GM10266 (cell line): ENCODE measurements around the gene BPNT1.

Experiments
- DNase-seq: peaks from one replicate; pipeline ENCODE4 v3.0.0; 2012; ENCODE audit errors: extremely low spot score
- TF ChIP-seq, protein P1 (sequence below): IDR thresholded peaks from 2 replicates; pipeline ENCODE4 v1.5.1; 2012; ENCODE audit warnings: mild to moderate bottlenecking, low read depth; ENCODE audit not compliant: control insufficient read depth, insufficient read depth; ENCODE audit errors: missing control alignments

BPNT1 gene

DNA sequence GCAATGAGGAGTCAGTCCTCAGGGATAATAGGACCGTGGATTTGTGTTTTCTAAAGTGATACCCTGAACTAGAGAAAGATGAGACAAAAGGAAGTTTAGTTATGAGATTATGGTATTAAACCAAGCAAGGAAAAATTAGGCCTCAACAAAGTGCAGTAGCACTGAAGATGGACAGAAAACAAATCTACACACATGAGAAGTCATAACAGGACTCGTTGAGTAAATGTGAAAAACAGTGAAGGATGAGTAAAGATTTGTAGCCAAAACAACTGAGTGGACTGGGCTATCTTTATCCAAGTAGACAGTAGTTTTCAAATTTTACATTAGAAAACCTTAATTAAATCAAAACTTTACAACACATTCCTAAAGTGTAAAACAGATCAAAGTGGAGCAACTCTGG is 58.3 kb downstream of the BPNT1 start:
- TF ChIP-seq, protein P1, sequence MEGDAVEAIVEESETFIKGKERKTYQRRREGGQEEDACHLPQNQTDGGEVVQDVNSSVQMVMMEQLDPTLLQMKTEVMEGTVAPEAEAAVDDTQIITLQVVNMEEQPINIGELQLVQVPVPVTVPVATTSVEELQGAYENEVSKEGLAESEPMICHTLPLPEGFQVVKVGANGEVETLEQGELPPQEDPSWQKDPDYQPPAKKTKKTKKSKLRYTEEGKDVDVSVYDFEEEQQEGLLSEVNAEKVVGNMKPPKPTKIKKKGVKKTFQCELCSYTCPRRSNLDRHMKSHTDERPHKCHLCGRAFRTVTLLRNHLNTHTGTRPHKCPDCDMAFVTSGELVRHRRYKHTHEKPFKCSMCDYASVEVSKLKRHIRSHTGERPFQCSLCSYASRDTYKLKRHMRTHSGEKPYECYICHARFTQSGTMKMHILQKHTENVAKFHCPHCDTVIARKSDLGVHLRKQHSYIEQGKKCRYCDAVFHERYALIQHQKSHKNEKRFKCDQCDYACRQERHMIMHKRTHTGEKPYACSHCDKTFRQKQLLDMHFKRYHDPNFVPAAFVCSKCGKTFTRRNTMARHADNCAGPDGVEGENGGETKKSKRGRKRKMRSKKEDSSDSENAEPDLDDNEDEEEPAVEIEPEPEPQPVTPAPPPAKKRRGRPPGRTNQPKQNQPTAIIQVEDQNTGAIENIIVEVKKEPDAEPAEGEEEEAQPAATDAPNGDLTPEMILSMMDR, result no peak
- DNase-seq, result no peak

DNA sequence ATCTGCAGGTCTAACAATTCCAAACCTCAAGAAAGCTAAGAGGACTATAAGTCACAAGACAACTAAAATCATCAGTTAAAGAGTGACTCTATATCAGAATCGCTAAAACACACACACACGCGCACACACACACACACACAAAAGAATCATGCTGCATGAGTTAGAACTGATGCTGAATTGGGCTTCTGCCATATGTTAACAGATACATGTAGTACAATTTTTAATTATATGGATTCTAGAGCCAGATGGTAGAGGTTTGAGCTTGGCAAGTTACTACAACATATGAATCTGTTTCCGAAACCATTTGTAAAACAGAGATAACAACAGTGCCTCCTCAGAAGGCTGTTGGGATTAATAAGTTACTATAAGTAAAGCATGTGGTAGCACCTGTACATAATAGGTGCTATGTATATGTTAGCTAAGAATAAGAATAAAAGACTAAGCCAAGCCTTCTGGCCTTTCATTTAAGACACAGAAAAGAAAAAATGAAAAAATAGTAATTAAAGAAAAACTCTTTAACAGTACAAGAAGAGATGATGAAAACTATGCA is 61.2 kb downstream of the BPNT1 start:
- TF ChIP-seq, protein P1, result no peak
- DNase-seq, result no peak

DNA sequence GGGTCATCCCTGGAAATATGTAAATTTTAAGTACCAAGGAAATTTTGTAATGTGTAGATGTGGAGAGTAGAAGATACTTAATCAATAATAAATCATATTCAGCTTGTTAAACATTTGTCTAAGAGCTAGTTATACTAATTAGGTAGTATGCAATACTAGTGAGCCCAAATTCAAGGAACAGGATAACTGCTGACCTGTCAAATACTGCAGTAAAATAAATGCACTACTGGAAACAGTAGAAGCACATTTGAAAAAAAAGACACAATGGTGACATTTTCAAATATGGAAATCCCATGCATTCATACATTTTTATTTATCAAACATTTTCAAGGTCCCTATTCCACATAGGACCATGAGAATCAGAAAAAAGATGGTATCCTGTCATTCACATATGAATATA is 70.5 kb downstream of the BPNT1 start:
- no peak for DNase-seq
- TF ChIP-seq, protein P1, result no peak

DNA sequence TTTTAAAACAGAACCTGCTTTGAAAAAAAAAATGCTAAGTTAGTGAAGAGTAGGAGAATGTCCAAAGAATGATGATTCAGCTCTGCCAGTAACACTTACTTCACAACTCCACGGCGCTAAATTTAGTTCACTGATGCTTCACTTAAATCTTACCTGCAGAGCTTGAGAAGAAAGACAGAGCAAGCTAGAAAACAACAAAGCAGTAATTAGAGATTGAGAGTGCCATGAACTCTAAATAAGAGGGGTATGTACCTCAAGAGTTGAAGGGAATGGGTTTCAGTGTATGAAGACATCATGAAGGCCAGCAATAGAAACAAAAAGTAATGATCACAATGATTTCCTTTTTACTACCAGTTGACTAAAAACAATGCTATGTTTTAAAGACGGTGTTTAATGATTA is 76.1 kb downstream of the BPNT1 start:
- TF ChIP-seq, protein P1, result no peak
- no peak for DNase-seq

DNA sequence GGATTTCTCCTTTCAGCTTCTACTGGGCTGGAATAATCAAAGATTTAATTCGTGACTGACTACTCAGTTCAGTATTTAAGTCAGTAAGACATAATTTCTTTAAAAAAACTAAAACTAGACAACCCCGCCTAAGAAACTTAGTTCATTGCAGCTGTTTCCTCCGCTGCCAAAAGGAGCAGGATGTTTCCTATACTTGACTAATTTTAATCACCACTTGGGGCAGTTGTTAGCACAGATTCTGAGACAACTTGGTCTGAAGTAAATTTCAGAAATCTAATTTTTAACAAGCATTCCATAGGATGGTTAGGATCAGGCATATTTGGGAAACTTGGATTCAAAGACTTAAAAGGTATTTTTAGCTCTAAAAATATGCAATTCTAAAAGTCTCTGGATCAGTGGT is 77.3 kb downstream of the BPNT1 start:
- no peak for DNase-seq
- TF ChIP-seq, protein P1, result no peak

DNA sequence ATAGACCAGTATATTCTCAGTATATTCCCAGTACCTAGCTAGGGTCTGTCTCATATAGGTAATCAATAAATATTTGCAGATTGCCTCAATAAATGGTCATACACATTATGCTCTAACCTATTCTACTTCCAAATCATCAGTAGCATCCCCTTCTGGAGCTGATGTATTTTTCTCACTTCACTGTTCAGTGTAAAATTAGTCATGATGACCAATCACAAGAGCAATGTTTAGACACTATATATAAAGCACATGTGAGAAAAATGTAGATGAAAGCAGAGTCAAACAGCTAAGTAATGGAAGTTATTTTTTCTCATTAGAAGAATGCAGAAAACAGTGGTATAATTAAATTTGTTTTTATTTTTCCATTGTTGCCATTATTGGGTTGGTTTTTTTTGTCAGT is 78.0 kb downstream of the BPNT1 start:
- TF ChIP-seq, protein P1, result no peak
- DNase-seq, result no peak
